Fibroblast of skin of right quadriceps (primary cell): ENCODE measurements around the gene ITPR1.

ENCODE experiments used
- DNase-seq: peaks from one replicate; pipeline ENCODE4 v3.0.0-alpha.2; 2013

The ITPR1 gene

DNA sequence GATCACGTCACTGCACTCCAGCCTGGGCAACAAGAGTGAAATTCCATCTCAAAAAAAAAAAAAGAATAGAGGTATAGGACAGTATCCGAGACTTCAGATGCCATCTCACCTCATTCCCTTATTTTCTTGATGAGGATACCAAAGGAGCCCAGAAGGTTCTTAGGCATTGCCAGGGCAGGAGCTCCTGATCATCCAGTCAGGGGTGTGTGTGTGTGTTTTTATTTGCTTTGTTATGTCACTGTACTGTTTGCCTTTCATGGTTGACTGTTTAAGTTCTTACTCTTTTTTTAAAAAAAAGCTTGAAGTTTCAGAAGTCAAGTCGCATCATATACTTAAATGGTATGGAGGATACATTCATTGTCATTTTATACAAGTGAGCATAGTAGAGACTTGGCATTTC, 346.1 kb downstream of the ITPR1 start:
- no peak for DNase-seq

DNA sequence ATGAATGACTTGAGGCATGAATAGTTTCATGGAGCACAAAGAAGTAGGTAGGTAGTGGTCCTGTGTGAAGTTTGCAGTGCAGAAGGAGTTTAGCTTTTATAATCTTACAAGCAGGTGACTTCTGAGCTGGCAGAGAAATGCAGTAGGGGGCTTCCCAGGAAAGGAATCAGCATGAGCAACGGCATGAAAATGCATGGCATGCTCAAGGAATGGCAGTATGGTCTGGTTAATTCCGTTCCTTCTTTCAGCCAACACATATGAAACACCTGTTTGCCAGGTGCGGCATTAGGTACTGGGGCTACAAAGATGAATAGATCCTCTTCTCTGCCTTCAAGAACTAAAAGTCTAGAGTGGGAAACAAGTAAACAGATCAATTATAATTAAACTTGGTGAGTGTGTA, 348.1 kb downstream of the ITPR1 start:
- DNase-seq, result no peak

DNA sequence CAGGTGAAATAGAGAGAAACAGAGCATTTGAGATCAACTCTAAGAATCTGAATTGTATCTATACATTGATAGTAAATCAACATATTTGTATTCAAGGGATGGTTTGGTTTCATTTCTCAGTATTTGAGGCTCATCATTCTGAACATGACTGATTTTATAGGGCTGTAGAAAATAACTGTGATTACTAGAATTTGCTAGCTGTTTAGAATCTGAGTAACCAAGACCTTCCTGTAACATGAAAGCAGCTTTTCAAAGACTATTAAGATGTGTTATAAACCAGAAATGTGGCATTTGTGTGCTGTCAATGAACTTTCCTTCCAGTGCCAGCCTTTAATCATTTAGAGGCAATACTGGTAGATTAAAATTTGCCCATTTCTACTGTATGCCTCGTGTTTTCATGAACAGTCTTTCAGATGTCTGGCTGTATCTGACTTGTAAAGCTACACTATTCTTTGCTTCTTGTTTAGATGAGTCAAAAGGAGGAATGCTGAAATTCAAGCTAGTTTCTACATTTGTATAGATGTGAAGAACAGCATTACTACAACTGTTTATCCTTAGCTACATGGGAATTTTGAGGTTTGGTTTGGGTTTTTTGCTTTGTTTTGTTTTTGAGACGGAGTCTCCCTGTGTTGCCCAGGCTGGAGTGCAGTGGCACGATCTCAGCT, 348.8 kb downstream of the ITPR1 start:
- DNase-seq, result no peak

DNA sequence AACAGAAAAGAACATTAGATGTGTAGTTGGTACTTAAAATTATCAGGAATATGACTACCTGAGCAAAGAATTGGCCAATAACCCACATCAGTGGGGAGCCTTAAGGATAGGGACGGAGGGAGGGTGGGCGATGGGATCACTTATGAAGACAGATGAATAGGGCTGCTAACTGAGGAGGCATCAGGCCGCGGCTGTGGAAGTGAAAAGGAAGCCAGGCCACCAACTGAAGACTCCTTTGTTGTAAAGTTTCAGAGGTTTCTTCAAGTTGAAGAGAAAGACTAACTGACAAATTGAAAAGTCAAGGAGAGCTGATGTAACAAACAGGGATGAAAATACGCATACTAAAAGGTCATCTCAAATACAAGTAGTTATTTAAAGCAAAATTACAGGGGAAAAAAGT, 350.5 kb downstream of the ITPR1 start:
- no peak for DNase-seq

DNA sequence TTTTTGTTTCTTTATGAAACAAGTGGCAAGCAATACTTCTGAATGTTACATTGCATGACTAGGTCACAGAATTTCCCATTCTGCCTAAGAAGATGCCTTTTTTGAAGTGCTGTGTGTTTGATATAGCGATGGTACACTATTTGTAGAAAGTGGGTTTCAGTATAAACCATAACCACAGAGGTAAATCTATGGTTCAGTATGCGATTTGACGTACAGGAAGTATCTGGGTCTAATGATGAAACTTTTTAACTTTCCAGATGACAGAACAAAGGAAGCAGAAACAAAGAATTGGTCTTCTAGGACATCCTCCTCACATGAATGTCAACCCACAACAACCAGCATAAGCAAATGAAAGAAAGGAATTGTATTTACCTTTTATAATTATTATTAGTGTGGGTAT, 352.7 kb downstream of the ITPR1 start:
- no peak for DNase-seq

DNA sequence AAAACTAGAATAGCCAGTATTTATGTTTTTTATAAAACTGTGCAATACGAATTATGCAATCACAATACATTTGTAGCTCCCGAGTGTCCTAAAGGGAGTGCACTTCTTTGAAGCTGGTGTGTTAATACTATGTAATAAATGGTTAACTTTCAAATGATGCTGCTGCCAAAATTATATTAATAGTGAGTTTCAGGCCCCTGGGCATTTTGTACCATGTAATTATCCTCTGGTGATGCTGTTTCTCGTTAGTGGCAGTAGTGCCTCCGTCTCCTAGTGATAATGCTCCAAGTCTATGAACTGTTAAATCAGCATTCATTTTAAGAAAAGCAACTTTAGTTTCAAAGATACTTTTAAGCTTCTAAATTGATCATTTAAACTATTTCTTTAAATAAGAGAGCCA, 353.4 kb downstream of the ITPR1 start:
- DNase-seq, result no peak

DNA sequence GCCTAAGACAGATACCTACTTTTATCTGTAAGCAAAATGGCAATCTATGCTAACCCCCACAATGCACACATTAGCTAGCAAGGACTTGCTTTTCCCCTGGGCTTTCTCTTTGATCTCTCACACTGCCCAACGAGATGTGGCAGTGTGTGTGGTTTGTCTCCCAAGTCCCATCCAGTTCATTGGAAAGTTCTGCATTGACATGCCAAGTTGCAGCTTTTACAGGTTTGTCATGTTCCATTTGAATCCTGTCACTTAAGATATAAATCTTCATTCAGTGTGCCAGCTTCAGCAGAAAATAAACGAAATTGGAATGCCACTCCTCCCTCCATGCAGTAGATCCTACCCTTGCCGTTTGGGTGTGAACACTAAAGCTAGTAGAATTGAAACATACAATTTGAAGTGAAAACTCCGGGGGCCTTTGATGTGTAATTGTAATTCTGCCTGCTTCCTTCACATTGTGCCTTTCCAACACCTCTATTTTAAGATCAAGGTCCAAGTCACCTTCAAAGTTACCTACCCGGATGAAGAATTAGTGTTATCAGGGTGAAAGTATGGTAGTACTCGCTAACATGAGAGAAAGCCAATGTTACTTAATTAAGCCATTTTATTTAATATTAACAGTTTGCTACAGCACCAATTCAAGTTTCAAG, 355.2 kb downstream of the ITPR1 start:
- no peak for DNase-seq

DNA sequence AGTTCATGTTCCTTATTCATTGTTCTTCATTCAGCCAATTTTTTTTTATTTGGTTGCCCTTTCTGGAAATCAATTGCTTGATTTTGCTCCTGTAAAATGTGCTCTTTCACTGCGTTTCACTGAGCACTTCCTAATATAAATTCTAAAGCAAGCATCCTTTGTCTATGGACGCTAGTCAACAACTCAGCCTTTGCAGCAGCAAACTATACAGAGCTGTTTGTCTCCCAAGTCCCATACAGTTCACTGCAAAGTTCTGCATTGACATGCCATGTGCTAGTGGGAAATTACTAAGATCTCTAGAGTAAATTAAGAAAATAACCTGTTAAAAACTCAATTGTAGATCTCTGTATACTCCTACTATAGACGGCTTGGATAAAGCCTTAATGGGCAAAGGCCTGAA, 356.0 kb downstream of the ITPR1 start:
- no peak for DNase-seq

DNA sequence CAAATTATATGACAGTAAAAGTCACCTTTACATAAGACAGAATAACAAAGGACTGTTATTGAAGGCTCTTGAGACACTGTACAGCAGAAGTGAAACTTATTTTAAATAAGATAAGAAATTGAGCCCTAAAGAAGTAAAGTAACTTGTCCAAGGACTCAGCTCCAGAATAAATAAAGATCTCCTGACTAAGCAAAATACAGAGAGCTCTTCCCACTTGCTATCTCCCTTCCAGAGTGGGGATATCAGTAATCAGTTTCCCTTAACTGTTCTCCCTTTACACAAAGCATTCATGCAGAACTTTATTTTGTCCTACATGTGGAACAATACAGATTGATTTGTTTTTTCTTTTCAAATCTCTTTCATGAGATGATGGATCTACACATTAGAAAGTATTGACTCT, 356.6 kb downstream of the ITPR1 start:
- no peak for DNase-seq

DNA sequence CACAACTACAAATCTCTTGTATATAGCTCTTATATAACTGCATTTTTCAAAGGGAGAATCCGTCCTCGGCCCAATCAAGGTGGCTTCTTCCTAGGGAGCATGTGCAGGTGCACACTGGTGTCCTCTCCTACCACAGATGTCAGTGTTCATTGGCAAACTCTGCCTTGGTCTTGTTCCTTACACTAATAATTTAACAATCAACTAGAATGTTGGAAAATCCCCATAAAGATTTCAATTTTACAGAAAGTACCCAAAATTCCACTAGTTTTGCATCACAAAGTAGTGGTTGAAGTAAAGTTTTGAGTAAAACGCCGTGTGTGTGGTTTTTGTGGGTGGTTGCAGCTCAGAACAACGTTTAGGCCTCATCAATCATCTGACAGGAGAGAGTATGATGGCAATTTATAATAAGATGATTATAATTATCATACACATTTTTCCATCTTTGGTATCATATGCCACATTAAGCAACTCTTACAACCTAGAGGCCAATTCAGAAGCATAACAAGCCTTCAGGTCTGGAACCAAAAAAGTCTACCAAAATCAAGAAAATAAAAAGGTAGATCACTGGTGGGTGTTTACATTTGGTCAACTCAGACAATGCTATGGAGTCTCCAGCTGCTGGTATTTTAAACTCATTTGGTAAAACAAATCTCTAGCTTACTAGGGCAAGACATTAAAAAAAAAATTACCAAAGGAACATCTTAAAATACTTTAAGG, 357.2 kb downstream of the ITPR1 start:
- no peak for DNase-seq

DNA sequence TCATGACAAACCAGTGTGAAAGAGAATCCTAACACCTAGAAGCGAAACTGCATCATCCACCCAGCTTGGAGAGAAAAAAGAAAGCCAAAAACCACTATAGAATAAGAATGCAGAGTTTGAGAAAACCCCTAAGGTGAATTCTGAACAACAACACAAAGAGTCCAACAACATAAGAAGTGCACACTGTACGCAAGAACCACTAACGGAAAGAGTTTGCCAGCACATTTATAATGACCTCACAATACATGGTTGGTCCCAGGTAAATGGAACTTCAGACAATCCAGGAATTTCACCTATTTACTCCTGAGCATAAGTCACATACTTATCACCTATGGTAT, 357.7 kb downstream of the ITPR1 start:
- DNase-seq, result no peak

DNA sequence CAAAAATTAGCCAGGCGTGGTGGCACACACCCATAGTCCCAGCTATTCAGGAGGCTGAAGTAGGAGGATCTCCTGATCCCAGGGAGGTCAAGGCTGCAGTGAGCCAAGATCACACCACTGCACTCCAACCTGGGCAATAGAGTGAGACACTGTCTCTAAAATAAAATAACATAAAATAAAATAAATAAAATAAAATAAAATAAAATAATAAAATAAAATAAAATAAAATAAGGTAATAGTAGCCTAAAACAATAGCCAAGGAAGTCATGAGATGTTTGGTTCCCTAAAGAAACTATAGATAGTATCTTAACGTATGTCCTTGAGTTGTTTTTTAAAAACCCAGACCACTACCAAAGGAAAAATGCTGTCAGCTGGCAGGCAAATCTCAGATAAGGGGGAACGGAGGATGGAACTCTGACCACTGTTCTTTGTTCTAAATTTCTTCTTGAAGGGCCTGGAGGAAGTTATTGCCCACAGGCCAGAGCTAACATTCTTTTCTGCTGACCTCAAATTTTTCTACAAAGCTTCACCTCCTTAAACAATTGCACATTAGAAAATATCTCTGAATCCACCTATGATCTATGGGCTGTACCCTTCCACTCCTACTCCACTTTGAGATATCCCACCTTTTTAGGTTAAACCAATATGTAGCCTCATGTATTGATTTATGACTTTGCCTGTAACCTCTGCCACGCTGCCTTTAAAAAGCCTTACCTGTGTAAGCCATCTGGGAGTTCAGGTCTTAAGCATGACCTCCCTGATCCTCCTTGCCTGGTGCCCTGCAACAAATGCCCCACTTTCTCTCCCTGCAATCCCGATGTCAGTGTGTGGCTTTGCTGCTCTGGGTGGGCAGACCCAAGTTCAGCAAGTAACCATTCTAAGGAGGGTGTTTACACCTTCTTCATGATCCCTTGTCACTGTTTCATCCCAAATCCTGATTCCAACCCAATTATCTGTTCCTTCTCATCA, 359.9 kb downstream of the ITPR1 start:
- DNase-seq, result peak; percentile 2

DNA sequence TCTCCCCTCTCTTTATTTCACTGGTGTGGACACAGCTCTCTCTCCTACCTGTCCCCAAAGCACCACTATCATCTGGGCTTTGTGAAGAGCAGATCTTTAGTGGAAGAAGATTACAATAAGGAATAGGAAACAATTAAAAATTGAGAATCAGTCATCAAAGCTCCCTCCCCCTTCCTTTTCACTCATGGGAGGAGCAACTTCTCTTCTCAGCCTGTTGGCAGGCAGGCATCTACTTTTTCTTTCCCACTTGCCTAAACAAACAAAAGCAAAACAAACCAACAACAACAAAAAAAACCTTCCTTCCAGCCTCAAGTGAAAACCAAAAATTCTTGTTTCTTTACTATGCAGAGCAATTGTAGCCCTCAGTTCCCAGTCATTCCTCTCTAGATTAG, 360.6 kb downstream of the ITPR1 start:
- no peak for DNase-seq

DNA sequence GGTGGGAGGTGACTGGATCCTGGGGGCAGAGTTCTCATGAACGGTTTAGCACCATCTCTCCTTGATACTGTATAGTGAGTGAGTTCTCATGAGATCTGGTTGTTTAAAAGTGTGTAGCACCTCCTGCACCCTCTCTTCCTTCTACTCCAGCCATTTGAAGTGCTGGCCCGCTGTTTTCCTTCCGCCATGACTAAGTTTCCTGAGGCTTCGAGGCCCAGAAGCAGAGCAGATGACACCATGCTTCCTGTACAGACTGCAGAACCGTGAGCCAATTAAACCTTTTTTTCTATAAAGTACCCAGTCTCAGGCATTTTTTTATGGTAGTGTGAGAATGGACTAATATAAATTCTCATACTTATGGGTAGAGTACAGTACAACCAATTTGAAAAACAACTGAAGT, 362.5 kb downstream of the ITPR1 start:
- no peak for DNase-seq

DNA sequence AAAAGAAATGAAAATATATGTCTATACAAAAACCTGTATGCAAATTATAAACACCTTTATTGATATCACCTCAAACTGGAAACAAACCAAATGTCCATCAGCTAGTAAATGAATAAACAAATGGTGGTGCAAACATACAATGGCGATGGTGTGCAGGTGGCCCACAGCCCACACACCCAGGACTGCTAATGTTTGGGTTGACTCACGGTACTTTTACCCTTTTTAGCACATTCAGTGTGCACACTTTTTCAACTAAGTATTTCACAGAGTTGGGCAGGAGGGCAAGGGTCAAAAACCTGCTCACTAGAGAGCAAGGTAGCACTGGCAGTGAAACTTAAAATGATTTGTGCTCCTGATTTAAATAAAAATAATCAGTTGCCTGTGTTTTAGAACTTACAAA, 363.0 kb downstream of the ITPR1 start:
- DNase-seq, result no peak

DNA sequence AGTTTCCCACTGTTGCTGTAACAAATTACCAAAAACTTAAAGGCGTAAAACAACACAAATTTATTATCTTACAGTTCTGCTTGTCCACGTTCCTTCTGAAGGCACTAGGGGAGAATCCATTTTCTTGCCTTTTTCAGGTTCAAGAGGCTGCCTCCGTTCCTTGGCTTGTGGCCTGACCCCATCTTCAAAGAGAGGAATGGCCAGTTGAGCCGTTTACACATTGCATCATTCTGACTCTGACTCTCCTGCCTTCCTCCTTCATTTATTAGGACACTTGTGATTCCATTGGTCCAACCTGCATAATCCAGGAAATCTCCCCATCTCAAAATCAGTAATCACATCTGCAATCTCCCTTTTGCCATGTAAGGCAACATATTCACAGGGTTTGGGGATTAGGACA, 363.4 kb downstream of the ITPR1 start:
- no peak for DNase-seq

DNA sequence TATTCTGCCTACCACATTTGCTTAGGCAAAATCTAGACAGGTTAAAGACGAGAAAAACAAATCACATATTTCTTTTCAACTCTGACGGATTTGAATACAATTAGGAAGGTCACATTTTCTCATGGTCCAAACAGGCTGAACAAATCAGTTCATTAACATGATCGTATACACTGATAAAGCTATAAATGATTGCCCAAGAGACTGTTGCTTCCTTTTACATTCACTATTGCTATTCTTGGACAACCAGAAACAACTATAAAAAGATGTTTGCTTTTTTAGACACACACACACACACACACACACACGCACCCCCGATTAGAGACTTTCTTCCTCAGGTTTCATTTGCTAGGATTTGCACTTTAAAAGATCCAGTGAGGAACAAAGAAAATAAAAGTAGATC, 363.8 kb downstream of the ITPR1 start:
- no peak for DNase-seq

DNA sequence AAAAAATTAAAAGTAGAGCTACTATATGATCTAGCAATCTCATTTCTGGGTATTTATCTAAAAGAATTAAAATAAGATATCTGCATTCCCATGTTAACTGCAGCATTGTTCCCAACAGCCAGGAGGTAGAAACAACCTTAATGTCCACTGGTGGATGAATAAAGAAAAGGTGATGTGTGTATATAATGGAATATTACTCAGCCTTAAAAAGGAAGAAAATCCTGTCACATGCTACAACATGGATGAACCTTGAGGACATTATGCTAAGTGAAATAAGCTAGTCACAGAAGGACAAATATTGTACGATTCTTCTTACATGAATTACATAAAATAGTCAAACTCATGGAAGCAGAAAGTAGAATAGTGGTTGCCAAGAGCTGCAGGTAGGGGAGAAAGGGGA, 366.6 kb downstream of the ITPR1 start:
- DNase-seq, result no peak

DNA sequence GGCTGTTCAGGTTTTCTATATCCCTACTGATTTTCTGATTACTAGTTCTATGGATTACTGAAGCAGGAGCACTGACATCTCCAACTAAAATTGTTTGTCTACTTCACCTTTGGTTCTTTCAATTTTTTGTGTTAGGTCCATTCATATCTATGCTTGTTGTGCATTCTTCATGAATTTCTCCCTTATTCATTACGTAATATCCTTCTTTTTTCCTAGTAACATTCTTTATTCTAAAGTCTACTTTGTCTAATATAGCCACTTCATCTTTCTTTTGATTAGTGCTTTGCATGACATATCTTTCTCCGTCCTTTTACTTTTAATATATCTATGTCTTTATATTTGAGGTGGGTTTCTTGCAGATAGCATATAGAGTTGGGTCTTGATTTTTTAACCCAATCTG, 369.8 kb downstream of the ITPR1 start:
- no peak for DNase-seq

DNA sequence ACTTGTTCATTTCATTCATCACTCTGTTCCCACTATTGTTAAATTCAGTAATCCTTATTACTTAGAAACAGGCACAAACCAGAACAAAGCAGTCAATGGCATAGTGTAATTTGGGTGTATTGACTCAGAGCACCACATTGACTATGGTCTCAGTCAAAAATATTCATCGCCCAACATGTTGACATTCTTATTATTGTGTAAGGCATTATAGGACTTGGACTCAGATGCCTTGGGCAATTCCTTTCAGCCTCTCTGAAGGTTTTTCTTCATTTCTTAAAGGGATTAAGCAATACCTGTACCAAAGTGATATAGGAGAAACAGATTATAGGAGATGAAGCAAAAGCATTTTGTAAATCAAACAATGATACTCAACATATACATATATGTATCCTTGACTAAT, 371.4 kb downstream of the ITPR1 start:
- no peak for DNase-seq

DNA sequence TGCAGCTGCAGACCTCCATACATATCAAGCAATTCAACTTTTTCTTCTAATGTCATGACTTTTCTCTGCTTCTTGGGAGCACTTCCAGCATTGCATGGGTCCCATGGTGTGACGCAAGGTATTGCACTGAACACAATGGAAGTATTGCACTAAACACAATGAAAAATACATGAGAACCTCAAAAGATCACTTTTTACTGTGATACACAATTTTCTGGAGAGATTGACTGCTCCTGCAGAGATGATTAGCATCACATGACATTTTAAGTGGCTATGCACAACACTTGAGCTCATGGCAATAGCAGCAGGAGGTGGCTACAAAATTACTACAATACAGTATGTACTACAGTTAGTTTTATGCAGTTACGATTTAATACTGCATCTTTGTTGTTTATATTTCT, 372.6 kb downstream of the ITPR1 start:
- DNase-seq, result no peak

DNA sequence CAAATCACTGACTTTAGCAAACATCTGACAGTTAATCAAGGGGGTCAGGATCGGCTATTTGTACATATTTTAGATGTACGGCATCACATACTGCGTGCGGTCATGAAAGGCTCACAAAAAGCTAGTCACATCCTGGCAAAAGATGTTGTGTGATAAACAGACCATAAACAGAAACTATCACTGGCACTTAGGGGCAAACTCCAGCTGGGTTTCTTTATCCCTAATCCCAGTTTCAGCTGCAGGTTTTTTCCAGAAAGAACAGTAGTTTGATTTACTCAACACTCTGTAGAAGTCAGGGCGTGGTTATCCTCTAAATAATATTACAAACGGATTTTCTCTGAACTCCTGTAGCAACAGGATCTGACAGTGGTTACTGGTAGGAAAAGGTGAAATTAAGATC, 373.7 kb downstream of the ITPR1 start:
- DNase-seq, result peak; percentile 27

DNA sequence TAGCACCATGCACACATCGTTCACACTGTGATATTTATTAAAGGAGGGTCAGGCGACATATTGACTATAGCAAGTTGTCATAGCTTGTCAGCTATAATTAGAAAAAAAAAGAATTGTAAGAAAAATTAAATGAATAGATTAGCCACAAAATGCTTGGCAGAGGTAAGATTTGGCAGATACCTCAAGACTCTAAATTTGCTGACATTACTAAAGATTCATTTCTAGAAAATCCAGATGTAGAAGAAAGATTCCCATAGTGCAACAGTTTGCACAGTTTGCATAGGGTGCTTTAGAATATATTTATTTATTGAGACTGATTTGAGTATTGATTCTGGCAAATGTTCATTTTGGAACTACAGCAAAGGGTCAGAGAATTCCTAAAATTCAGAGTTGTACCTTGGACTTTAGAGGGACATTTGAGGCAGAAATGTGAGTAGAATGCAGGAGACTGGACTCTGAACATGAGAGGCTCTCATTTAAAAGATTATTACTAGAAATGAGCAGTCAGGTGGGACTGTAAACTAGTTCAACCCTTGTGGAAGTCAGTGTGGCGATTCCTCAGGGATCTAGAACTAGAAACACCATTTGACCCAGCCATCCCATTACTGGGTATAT, 384.1 kb downstream of the ITPR1 start:
- DNase-seq, result no peak
